Breast epithelium (tissue), 4 donors: Measurements from ENCODE around the gene KMO. TPM values are rescaled to one million over a fixed set of nuclear protein-coding genes. Genes with fewer than 3 reads are reported as not detected.

ENCODE experiments used
- DNase-seq, 2 donors: peaks; one replicate each; pipeline ENCODE4 v3.0.0-alpha.2; 2019; ENCODE audit warnings: low spot score in 2 of 2
- H3K27ac ChIP-seq, 2 donors: fragments of 200-600 bp; sonication (generic) in 1 of 2; one replicate each; pipeline ENCODE4 v1.5.1; 2016 to 2019; ENCODE audit warnings: mild to moderate bottlenecking in 1 of 2
- H3K27me3 ChIP-seq, 2 donors: fragments of 200-600 bp; sonication (generic) in 1 of 2; one replicate each; pipeline versions ENCODE4 v1.5.1 to v1.6.0; 2017 to 2019; ENCODE audit warnings: control low read depth in 1 of 2, mild to moderate bottlenecking in 1 of 2
- H3K36me3 ChIP-seq: fragments of 200-600 bp; one replicate; pipeline ENCODE4 v1.5.1; 2019
- H3K4me1 ChIP-seq, 2 donors: fragments of 200-600 bp; sonication (generic); one replicate each; pipeline ENCODE4 v1.5.1; 2016 to 2019; ENCODE audit warnings: control low read depth in 1 of 2
- H3K4me3 ChIP-seq, 3 donors: fragments of 200-600 bp; sonication (generic); 1 replicate in 2 of 3; 2 replicates in 1 of 3; pipeline ENCODE4 v1.5.1; 2016 to 2019; ENCODE audit warnings: mild to moderate bottlenecking in 3 of 3, moderate library complexity in 2 of 3
- H3K9me3 ChIP-seq, 2 donors: fragments of 200-600 bp; sonication (generic) in 1 of 2; one replicate each; pipeline ENCODE4 v1.5.1; 2016 to 2019; ENCODE audit warnings: control low read depth in 1 of 2
- CTCF ChIP-seq, 3 donors: fragments of 450-650 bp; IDR thresholded peaks; one replicate each; pipeline ENCODE4 v1.5.1; 2016 to 2017; ENCODE audit warnings: antibody characterized with exemption in 3 of 3, mild to moderate bottlenecking in 3 of 3, moderate library complexity in 3 of 3
- POLR2A ChIP-seq: fragments of 450-650 bp; IDR thresholded peaks from one replicate; pipeline ENCODE4 v1.6.1; 2016; ENCODE audit warnings: antibody characterized with exemption, mild to moderate bottlenecking, moderate library complexity
- POLR2AphosphoS5 ChIP-seq, 3 donors: sonication (generic); formaldehyde crosslinking; IDR thresholded peaks; one replicate each; pipeline ENCODE4 v1.6.1; 2017; ENCODE audit warnings: antibody characterized with exemption in 3 of 3
- intact Hi-C: fragments of 100-400 bp; cut with DNase I; formaldehyde crosslinking; loops from one replicate; pipeline ENCODE4 v1.15.1; 2023; ENCODE audit warnings: low total_unique reads
- total RNA-seq, 3 donors: library from RNA; depleted of rRNA; stranded (reverse); fragments of >200 nt; gene quantifications; one replicate each; pipeline ENCODE4 v1.1.0, GENCODE V29; 2016

The KMO gene
- total RNA-seq, 3 donors from 2014 or later, result 1.1 to 4.3 (median 1.9) TPM

GRCh38 chr1:241640867-241641622, 108.9 kb downstream of the KMO start:
- TF ChIP-seq POLR2AphosphoS5 (IDR thresholded peaks at IDR 0.05) (no peak), POLR2A (no peak), CTCF (IDR thresholded peaks at IDR 0.05) (no peak)
- Histone ChIP-seq H3K4me1 (no peaks in the 10 kb centered on the region), H3K27ac (peak overlapping the region in 1 of 2 donors; percentile 71), H3K27me3 (no peaks in the 10 kb centered on the region), H3K36me3 (no peaks in the 10 kb centered on the region), H3K4me3 (peak overlapping the region; percentile 69 to 96 (median 90)), H3K9me3 (no peaks in the 10 kb centered on the region)
- intact Hi-C loops, result no loop called here
- no peak for DNase-seq

- H3K4me3 ChIP-seq, result no peak overlapping the region
- TF ChIP-seq POLR2AphosphoS5 (IDR thresholded peaks at IDR 0.05), result no peak
- TF ChIP-seq POLR2A, result no peak
- no peak for TF ChIP-seq CTCF (IDR thresholded peaks at IDR 0.05)
- H3K36me3 ChIP-seq, result no peaks in the 10 kb centered on the region
- H3K9me3 ChIP-seq, result no peaks in the 10 kb centered on the region
- no peak for DNase-seq
- no peaks in the 10 kb centered on the region for H3K4me1 ChIP-seq
- no peaks in the 10 kb centered on the region for H3K27me3 ChIP-seq
- no peak overlapping the region for H3K27ac ChIP-seq
- intact Hi-C loops, result no loop called here
Observed at GRCh38 chr1:241641773-241642592, 109.8 kb downstream of the KMO start.

GRCh38 chr1:241642593-241642944, 110.4 kb downstream of the KMO start:
- DNase-seq, result no peak
- no peaks in the 10 kb centered on the region for H3K4me1 ChIP-seq
- TF ChIP-seq CTCF (IDR thresholded peaks at IDR 0.05) (no peak), POLR2AphosphoS5 (IDR thresholded peaks at IDR 0.05) (no peak), POLR2A (no peak)
- H3K27ac ChIP-seq, result no peak overlapping the region
- no peaks in the 10 kb centered on the region for H3K9me3 ChIP-seq
- intact Hi-C loops, result no loop called here
- no peak overlapping the region for H3K4me3 ChIP-seq
- no peaks in the 10 kb centered on the region for H3K36me3 ChIP-seq
- no peaks in the 10 kb centered on the region for H3K27me3 ChIP-seq

- intact Hi-C loops, result no loop called here
Observed at GRCh38 chr1:241644259-241644658, 112.1 kb downstream of the KMO start.

More at GRCh38 chr1:241644259-241644658, 112.1 kb downstream of the KMO start:
- H3K4me1 ChIP-seq, result no peaks in the 10 kb centered on the region
- H3K4me3 ChIP-seq, result no peak overlapping the region
- H3K27ac ChIP-seq, result no peak overlapping the region
- TF ChIP-seq POLR2A (no peak), CTCF (IDR thresholded peaks at IDR 0.05) (no peak), POLR2AphosphoS5 (IDR thresholded peaks at IDR 0.05) (no peak)
- no peaks in the 10 kb centered on the region for H3K36me3 ChIP-seq
- no peaks in the 10 kb centered on the region for H3K9me3 ChIP-seq
- no peak for DNase-seq
- H3K27me3 ChIP-seq, result no peaks in the 10 kb centered on the region
